SK-N-SH treated with all-trans-retinoic acid at 6 μM for 48 hours (cell line): Measurements from ENCODE around the gene CYP27C1.

Experiments
- ARNTL ChIP-seq: fragments of 450-650 bp; formaldehyde crosslinking; IDR thresholded peaks from 2 replicates; pipeline ENCODE4 v1.5.0; 2020; ENCODE audit warnings: low read depth, mild to moderate bottlenecking, moderate library complexity, borderline replicate concordance
- ESRRG ChIP-seq: fragments of 250-450 bp; sonication (Bioruptor Pico); IDR thresholded peaks from 2 replicates; pipeline ENCODE4 v1.6.1; 2021; ENCODE audit warnings: mild to moderate bottlenecking
- GLIS3 ChIP-seq: fragments of 250-450 bp; sonication (Bioruptor Pico); IDR thresholded peaks from 2 replicates; pipeline ENCODE4 v1.5.0; 2020; ENCODE audit warnings: mild to moderate bottlenecking, moderate library complexity
- RARB ChIP-seq: fragments of 250-450 bp; sonication (Bioruptor Pico); IDR thresholded peaks from 2 replicates; pipeline ENCODE4 v1.8.0; 2021; ENCODE audit warnings: mild to moderate bottlenecking, moderate library complexity
- ZC3H10 ChIP-seq: fragments of 250-450 bp; sonication (Bioruptor Pico); IDR thresholded peaks from 2 replicates; pipeline ENCODE4 v1.5.1; 2021; ENCODE audit warnings: mild to moderate bottlenecking, moderate library complexity
- ZFP3 ChIP-seq: fragments of 250-450 bp; sonication (Bioruptor Pico); IDR thresholded peaks from 2 replicates; pipeline ENCODE4 v1.5.0; 2020; ENCODE audit warnings: mild to moderate bottlenecking, moderate library complexity
- ZFP30 ChIP-seq: fragments of 450-650 bp; formaldehyde crosslinking; IDR thresholded peaks from 2 replicates; pipeline ENCODE4 v1.5.0; 2022; ENCODE audit warnings: mild to moderate bottlenecking, moderate library complexity
- ZNF565 ChIP-seq: fragments of 450-650 bp; formaldehyde crosslinking; conservative IDR thresholded peaks from 2 replicates; pipeline ENCODE4 v1.5.0; 2020; ENCODE audit warnings: low read depth, mild to moderate bottlenecking, moderate library complexity
- ZNF70 ChIP-seq: fragments of 450-650 bp; formaldehyde crosslinking; IDR thresholded peaks from 2 replicates; pipeline ENCODE4 v1.5.0; 2020; ENCODE audit warnings: mild to moderate bottlenecking, moderate library complexity
- ZNF8 ChIP-seq: fragments of 450-650 bp; formaldehyde crosslinking; IDR thresholded peaks from 2 replicates; pipeline ENCODE4 v1.5.0; 2020; ENCODE audit warnings: mild to moderate bottlenecking, moderate library complexity
- TF ChIP-seq, protein P1 (sequence below): fragments of 250-450 bp; sonication (Bioruptor Pico); IDR thresholded peaks from 2 replicates; pipeline ENCODE4 v1.8.0; 2020; ENCODE audit warnings: mild to moderate bottlenecking, moderate library complexity, borderline replicate concordance
- TF ChIP-seq, protein P2 (sequence below): fragments of 250-450 bp; sonication (Bioruptor Pico); IDR thresholded peaks from 2 replicates; pipeline ENCODE4 v1.5.0; 2020; ENCODE audit warnings: mild to moderate bottlenecking, moderate library complexity
- TF ChIP-seq, protein P3 (sequence below): fragments of 250-450 bp; sonication (Bioruptor Pico); IDR thresholded peaks from 2 replicates; pipeline ENCODE4 v1.5.1; 2020; ENCODE audit warnings: low read depth, mild to moderate bottlenecking, moderate library complexity
- TF ChIP-seq, protein P4 (sequence below): fragments of 250-450 bp; sonication (Bioruptor Pico); IDR thresholded peaks from 2 replicates; pipeline ENCODE4 v1.8.0; 2021; ENCODE audit warnings: low read depth, mild to moderate bottlenecking, moderate library complexity, borderline replicate concordance

DNA sequence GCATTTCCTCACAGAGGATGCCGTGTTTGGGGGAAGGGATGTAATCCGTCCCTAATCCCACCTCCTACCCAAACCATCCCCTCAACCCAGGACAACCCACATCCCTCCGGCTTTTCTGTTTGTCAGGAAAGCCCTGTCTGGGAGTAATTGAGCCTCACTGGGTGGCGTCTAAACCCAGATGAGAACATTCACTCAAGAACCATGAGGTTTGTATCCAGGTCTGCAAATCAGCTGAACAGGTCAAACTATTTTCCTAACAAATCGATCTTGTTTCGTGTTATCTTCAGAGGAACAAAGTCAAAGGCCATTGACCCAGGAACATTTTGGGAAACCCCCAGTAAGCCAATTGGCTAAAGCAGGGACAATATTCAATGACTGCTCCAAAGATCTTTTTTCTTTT lies 25.7 kb downstream of the CYP27C1 start:
- TF ChIP-seq ZNF565 (CRISPR knock-in tag) (no peak), ZC3H10 (no peak), ARNTL (CRISPR knock-in tag) (no peak), RARB (CRISPR knock-in tag) (no peak), GLIS3 (CRISPR knock-in tag) (no peak), ZNF70 (CRISPR knock-in tag) (no peak), ESRRG (CRISPR knock-in tag) (no peak), ZFP3 (no peak), ZNF8 (CRISPR knock-in tag) (no peak), ZFP30 (CRISPR knock-in tag) (no peak)
- TF ChIP-seq, protein P1, sequence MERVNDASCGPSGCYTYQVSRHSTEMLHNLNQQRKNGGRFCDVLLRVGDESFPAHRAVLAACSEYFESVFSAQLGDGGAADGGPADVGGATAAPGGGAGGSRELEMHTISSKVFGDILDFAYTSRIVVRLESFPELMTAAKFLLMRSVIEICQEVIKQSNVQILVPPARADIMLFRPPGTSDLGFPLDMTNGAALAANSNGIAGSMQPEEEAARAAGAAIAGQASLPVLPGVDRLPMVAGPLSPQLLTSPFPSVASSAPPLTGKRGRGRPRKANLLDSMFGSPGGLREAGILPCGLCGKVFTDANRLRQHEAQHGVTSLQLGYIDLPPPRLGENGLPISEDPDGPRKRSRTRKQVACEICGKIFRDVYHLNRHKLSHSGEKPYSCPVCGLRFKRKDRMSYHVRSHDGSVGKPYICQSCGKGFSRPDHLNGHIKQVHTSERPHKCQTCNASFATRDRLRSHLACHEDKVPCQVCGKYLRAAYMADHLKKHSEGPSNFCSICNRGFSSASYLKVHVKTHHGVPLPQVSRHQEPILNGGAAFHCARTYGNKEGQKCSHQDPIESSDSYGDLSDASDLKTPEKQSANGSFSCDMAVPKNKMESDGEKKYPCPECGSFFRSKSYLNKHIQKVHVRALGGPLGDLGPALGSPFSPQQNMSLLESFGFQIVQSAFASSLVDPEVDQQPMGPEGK (CRISPR knock-in tag): no peak
- TF ChIP-seq, protein P2, sequence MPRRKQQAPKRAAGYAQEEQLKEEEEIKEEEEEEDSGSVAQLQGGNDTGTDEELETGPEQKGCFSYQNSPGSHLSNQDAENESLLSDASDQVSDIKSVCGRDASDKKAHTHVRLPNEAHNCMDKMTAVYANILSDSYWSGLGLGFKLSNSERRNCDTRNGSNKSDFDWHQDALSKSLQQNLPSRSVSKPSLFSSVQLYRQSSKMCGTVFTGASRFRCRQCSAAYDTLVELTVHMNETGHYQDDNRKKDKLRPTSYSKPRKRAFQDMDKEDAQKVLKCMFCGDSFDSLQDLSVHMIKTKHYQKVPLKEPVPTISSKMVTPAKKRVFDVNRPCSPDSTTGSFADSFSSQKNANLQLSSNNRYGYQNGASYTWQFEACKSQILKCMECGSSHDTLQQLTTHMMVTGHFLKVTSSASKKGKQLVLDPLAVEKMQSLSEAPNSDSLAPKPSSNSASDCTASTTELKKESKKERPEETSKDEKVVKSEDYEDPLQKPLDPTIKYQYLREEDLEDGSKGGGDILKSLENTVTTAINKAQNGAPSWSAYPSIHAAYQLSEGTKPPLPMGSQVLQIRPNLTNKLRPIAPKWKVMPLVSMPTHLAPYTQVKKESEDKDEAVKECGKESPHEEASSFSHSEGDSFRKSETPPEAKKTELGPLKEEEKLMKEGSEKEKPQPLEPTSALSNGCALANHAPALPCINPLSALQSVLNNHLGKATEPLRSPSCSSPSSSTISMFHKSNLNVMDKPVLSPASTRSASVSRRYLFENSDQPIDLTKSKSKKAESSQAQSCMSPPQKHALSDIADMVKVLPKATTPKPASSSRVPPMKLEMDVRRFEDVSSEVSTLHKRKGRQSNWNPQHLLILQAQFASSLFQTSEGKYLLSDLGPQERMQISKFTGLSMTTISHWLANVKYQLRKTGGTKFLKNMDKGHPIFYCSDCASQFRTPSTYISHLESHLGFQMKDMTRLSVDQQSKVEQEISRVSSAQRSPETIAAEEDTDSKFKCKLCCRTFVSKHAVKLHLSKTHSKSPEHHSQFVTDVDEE (CRISPR knock-in tag): no peak
- TF ChIP-seq, protein P3, sequence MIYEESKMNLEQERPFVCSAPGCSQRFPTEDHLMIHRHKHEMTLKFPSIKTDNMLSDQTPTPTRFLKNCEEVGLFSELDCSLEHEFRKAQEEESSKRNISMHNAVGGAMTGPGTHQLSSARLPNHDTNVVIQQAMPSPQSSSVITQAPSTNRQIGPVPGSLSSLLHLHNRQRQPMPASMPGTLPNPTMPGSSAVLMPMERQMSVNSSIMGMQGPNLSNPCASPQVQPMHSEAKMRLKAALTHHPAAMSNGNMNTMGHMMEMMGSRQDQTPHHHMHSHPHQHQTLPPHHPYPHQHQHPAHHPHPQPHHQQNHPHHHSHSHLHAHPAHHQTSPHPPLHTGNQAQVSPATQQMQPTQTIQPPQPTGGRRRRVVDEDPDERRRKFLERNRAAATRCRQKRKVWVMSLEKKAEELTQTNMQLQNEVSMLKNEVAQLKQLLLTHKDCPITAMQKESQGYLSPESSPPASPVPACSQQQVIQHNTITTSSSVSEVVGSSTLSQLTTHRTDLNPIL: no peak
- TF ChIP-seq, protein P4, sequence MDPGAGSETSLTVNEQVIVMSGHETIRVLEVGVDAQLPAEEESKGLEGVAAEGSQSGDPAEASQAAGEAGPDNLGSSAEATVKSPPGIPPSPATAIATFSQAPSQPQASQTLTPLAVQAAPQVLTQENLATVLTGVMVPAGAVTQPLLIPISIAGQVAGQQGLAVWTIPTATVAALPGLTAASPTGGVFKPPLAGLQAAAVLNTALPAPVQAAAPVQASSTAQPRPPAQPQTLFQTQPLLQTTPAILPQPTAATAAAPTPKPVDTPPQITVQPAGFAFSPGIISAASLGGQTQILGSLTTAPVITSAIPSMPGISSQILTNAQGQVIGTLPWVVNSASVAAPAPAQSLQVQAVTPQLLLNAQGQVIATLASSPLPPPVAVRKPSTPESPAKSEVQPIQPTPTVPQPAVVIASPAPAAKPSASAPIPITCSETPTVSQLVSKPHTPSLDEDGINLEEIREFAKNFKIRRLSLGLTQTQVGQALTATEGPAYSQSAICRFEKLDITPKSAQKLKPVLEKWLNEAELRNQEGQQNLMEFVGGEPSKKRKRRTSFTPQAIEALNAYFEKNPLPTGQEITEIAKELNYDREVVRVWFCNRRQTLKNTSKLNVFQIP (CRISPR knock-in tag): no peak
